AG09309 (cell line): ENCODE results near the gene HOATZ.

Experiments used
- DNase-seq: peaks from one replicate; pipeline ENCODE4 v3.0.0-alpha.2; 2010; ENCODE audit warnings: low read depth
- H3K4me3 ChIP-seq: 2 replicates; pipeline ENCODE4 v1.5.1; 2011; ENCODE audit warnings: mild to moderate bottlenecking, low read depth, low read length, moderate library complexity; ENCODE audit not compliant: control insufficient read depth
- CTCF ChIP-seq: IDR thresholded peaks from 2 replicates; pipeline ENCODE4 v1.5.1; 2011; ENCODE audit warnings: mild to moderate bottlenecking, low read depth, low read length, inconsistent platforms; ENCODE audit not compliant: insufficient read depth, control insufficient read depth; ENCODE audit errors: missing control alignments

The HOATZ gene

GRCh38 chr11:111525456-111525855 is 10.9 kb downstream of the HOATZ start:
- no peak overlapping the region for H3K4me3 ChIP-seq
- DNase-seq, result no peak
- no peak for TF ChIP-seq CTCF

DNA sequence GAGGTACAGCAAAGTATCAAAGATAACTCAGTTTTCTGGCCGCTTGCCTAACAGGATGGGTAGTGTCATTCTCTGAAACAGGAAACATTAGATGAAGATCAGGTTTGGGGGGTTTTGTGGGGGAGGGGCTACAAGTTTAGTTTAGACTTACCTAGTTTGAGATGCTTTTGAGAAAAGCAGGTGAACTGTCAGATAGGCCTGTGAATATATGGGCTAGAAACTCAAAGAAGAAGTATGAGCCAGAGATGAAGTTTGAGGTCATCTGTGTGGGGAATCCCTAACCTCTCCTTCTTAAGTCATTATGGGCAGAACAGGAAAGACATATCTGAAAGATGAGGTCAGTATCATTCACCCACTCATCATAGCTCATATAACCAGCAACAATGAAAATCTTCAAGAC is 11.9 kb downstream of the HOATZ start:
- TF ChIP-seq CTCF, result no peak
- no peak for DNase-seq
- H3K4me3 ChIP-seq, result no peak overlapping the region

- no peak overlapping the region for H3K4me3 ChIP-seq
- no peak for TF ChIP-seq CTCF
- DNase-seq, result no peak
Measured at GRCh38 chr11:111527279-111527678, 12.7 kb downstream of the HOATZ start.

DNA sequence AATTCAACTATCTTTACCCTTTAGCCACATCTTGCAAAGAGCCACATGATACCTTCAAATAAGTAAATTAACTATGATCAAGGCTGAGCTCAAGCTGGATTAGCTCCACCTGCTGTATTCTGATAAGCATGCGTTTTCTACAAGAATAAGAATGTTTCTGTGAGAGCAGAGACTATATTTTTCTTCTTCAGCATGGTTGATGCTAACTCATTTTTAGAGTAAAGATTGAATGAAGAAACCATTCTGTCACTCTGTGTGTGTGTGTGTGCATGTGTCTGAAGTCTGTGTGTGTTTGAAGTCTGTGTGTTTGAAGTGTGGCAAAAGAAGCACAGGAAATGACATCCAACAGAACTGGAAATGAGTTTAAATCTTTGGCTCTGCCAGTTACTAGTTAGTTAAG is 14.0 kb downstream of the HOATZ start:
- H3K4me3 ChIP-seq, result no peak overlapping the region
- no peak for DNase-seq
- peak; percentile 7 for TF ChIP-seq CTCF

DNA sequence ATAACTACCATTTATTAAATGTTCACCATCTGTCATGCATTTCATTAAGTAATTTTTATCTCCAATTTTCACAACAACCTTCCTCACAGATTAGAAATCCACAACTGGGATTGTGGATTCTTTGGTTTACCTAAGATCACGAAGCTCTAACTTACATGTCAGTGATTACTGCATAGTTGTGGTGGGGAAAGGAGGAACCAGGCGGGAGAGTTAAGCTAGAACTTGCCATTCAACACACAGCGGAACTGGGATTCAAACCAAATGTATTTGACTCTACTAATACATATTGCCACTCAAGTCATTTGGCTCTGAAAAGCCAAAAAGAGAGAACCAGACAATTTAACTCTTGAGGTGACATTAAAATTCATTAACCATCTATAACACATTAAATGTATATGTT is 15.5 kb downstream of the HOATZ start:
- no peak for TF ChIP-seq CTCF
- DNase-seq, result no peak
- no peak overlapping the region for H3K4me3 ChIP-seq

GRCh38 chr11:111531136-111531535 is 16.6 kb downstream of the HOATZ start:
- TF ChIP-seq CTCF, result no peak
- H3K4me3 ChIP-seq, result no peak overlapping the region
- DNase-seq, result no peak

- no peak for TF ChIP-seq CTCF
- peak; percentile 77 for DNase-seq
- no peak overlapping the region for H3K4me3 ChIP-seq
Measured at GRCh38 chr11:111531687-111532364, 17.2 kb downstream of the HOATZ start.
